HCEC 1CT (cell line): ENCODE measurements around the gene MRTO4.
"Not testable (repeated sequence)": the region's sequence is repeated elsewhere in the genome, so short reads cannot be mapped to it uniquely, and the experiment has no call there.

ENCODE experiments used
- DNase-seq: peaks from one replicate; pipeline ENCODE4 v3.0.0-alpha.2; 2017

MRTO4 gene

DNA sequence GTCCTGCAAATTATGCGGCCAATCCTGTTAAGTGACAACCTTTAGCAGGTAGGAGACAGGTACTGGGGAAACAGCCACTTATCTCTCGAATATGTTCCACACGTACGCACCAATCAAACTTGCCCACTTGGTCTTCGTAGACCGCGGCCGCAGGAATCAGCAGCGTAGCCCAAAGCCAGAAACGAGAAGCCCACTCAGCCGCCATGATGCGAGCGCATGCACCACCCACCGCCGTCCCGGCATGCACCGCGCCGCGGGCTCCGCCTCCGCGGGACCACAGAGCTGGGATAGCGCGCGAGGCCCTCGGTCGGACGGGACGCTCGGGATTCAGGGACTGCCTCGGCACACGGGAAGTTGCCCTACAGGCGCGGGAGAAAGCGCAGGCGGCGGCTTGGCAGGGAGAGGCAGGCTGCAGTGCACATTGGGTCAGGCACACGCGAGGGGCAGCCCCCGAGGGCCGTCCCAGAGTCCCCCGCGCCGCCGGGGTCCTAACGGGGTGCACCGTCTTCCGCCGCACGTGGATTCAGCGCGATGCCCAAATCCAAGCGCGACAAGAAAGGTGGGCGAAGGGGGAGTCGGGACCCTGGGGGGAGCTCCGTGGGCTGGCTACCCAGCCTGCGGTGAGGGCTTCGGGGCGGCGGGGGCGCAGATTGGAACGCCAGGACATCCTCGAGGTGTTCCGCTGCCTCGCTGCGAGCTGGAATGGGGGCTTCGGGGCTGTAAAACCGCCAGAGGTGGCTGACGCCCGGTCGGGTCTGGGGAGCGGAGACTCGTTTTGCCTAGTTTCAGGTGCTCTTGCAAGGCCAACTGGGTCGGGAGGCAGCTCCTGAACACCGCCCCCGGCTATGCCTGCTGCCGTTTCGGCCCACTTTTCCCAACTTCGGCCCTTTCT lies at the start of gene MRTO4, which contains the start of gene EMC1:
Gene MRTO4, plus strand, starts transcription at position 501 of the 892 bp plus-strand sequence. Its CDS starts 31 bp downstream, at position 532.
Gene EMC1, minus strand, starts transcription at position 220 of the 892 bp plus-strand sequence. Its CDS starts 15 bp downstream, at position 205.
- peak; percentile 78 for DNase-seq

DNA sequence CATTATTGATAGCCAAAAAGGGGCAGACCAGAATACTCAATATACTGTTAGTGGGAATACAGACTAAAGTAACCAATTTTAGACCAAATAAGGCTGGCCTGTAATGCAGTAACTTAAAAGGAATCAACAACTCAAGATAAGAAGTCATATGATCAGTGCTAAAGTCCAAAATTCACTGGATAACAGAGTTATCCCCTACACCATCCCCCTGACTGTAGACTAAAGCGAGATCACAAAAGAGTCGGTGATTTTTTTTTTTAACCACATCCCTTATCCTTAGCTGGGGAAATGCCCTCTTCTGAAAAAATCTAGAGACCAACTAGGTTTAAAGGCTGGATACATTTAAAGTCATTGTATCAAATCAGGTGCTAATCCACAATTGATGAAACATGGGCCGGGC lies 49.2 kb upstream of the MRTO4 start:
- no peak for DNase-seq

DNA sequence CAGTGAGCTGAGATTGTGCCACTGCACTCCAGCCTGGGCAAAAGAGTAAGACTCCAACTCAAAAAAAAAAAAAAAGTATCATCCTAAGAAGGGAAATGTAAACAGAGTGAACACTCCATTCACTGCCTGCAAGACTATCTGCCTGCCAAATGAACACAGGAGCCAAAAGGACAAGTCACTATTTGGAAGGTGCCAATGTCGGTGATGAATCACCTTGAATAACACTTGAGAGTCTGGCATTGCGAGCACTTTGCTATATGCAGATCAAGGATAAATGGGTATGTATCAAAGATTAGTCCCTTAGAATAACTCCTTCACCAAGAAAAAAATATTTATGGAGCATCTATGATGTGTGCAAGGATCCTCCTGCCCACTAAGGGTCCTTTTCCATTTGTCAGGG lies 48.2 kb upstream of the MRTO4 start:
- DNase-seq: peak; percentile 71

DNA sequence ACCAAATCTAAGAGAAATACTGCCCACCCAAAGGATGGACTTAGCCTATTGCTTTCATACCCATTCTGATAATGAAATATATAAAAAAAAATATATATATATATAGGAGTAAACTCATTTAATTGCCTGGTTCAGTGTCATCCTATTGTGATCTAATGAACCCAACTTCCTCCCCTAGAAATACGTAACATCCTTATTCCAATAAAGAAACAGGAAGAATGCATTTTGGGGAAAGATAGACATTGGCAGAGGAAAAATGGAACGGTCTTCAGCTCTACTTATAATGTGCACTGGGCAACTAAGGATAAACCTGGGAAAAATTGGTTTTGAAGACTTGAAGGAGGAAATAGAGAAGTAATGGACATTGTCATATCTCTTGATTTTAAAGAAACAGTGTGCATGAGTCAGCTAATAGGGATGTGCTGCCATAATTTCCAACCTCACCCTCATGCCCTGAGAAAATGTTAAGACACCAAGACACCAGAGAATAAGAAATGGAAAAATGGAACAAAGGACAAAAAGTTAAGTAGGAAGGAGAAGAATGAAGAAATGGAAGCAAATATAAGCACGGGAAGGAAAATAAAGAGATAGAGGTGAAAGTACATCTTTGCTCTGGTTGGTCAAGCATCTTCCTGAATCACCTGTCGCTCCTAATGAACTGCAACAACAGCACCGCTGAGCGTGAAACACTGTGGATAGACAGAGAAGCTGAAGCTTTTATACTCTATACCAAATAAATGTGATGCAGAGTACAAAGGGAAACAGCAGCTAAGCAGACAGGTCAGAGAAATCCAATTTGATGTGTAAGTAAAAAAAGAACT lies 46.9 kb upstream of the MRTO4 start:
- peak; percentile 26 for DNase-seq

DNA sequence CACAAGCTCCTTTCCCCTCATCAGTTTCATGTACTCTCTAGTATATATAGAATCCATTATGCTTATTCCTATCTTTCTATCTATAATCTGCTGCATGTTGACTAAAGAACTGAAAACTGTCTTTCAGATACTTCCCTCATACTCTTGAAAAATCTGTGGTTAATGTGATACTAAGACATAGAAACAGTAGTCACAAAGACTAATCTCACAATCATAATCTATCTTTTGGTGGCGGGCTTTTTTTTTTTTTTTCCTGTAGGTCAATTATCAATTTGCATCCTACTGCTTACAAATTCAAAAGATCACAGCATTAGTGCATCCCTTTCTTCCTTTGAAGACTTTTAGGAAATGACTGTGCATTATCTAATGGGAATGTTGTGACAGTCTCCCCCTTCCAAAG lies 46.2 kb upstream of the MRTO4 start:
- DNase-seq: no peak

DNA sequence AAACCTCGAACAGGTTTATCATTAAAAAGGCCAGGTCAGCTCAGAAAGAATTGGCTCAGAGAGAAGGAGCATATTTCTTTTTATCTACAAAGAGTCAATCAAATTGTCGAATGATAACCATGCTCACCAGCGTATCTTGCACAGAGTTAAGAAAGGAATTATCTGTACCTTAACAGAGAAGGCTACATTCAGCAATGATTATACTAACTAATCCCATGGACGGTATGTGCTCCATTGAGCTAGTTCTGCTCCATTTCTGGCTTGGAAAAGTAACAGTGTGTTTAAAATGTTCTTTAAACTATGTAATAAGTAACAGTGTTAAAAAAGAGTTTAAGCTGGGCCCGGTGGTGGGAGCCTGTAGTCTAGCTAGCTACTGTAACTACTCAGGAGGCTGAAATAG lies 45.8 kb upstream of the MRTO4 start:
- DNase-seq: no peak

DNA sequence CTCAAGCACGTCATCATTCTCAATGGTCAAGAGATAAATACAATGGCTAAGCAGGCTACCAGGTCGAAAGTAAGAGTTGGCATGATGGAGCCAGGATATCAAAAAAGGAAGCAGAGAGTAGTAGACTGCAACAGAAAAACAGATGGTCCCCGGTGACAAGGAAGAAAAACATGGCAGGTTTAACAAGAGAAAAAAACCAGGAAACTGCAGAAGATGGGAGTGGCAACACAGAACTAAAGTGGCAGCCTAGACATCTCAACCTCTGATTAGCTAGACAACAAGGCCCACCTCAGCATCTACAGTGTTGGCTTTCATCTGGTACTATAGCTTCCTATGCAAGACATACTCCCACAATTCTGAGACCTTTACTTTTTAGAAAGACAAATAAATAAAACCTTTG lies 44.7 kb upstream of the MRTO4 start:
- DNase-seq: no peak

DNA sequence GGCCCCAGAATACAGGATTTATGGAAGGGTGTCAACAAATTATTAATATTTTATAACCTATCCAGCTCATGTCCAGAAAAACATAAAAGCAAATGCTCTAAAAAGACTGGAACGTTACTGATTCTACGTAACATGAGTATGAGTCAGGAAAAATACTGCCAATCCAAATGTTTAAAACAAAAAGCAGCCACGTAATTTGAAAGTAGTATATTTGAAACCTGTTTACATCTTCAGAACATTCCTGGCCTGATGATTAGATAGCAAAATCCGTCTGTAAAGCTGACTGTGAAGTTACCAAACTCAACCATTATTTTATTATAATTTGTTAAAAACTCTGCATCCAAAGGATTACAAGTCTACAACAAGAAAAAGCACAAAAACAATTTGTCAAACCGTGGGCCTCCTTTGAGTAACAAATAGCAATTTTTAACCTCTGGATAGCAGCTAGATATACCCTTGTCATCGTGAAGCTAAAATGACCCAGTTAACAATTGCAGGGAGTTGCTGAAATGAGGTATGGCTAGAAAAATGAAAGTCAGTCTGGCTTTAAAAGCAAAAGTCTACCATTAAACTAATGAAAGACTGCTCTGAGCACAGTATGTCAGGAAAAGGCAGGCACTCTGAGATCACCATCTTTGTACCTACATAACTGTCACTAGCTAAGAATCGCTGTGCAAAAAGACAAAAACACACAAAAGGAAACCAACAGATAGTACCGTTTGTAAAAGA lies 42.7 kb upstream of the MRTO4 start:
- peak; percentile 79 for DNase-seq

DNA sequence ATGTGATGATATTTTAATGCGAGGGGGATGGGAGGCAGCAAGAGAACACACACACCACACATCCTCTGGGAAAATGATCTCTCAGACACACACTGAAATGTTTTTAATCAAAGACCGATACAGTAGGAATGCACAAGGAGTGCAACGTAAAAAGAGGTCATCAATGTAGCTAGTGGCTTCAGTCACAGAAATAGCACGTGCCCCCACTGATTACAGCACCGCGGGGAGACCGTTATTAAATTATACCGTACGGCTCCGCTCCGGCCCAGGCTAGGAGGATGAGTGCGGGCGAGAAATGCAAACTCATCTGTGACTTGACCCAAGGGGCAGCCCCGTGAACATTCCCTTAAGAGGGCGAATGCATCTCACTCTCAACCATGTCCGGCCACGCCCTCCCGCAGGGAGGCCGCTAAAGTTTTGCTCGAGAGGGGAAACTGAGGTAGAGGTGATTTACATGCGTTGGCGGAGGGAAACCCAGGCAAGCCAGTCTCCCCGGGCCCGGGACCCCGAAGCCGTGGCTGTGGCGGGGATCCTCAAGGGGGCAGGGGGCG lies 42.1 kb upstream of the MRTO4 start:
- peak; percentile 56 for DNase-seq

DNA sequence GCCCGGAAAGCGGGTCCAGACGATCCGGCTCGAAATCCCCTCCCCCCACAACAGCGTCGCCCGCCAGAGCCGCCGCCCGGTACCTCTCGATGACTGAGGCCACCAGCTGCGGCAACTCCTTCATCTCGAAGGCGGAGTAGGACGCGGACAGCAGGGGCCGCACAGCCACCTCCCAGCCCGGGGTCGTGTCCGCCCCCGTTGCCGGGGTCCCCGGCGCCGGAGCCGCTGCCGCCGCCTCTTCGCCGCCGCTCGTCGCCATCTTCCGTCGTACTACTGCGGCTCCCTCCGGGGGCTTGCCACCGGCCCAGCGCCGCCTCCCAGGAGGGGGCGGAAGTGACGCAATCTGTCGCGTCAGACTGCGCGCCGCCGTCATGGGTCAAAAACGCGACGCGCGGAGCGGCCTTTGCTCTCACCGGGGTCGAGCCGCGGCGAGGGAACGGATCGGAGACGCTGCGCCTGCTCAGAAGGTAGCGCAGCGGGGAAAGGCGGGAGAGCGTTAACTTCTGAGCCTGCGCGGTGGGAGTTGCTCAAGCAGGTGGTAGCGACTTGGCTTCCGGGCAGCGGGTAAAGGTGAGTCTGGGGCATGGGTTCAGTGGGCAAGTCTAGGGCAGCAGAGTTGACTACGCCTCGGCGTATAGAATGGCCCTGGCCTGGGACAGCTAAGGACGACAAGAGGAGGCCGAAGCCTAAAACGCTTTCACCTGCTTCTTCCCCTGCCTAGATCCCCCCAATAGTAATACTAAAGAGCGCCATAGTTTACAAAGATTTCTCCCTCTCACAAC lies 41.4 kb upstream of the MRTO4 start, which contains the start of gene UBR4:
Gene UBR4, minus strand, starts transcription at position 277 of the 782 bp plus-strand sequence. Its CDS starts 18 bp downstream, at position 259.
- DNase-seq: peak; percentile 92

DNA sequence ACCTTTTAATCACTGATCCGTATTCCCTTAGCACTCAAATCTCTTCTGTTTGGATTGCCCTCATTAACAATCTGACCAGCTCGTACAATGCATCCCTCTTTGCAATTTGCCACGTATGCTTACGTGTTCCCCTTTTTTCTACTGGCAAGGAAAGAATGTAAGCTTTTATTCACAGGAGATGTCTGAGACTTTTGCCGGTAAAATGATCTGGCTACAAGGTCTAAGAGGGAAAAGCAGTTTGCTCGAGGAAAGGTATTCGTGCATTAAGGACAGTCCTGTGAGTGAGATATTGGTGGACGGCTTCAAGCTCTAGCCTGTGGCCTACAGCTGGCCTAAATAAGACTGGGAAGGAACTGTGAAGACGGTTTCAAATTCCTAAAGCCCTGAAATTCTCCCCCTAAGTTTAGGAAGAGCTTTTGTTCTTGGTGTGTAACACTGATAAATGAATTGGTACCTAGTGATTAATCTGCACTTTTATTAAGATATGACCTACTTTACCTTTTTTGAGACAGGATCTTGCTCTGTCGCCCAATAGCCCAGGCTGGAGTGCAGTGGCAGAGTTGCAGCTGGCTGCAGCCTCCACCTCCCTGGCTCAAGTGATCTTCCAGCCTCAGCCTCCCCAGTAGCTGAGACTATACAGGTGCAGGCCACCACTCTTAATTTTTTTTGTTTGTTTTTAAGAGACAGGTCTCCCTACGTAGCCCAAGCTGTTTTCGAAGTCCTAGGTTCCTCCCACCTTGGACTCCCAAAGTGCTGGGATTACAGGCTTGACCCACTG lies 40.6 kb upstream of the MRTO4 start:
- peak; percentile 7 for DNase-seq

DNA sequence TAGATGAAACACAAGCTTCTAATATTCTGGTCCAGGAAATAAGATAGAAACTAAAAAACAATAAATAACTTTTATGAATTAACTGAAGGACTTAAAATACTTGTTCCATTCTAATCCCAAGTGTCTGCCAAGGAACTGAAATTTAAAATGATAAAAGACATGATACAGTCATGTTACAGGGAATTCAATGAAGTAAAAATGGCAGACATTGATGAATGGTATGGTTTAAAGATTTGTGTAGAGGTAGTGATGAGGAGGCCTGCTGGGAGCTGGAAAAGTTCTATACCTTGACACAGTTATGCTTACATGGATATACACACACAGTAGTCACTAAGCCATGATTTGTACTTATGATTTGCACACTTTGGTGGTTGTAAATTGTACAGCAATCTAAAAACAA lies 39.4 kb upstream of the MRTO4 start:
- no peak for DNase-seq

DNA sequence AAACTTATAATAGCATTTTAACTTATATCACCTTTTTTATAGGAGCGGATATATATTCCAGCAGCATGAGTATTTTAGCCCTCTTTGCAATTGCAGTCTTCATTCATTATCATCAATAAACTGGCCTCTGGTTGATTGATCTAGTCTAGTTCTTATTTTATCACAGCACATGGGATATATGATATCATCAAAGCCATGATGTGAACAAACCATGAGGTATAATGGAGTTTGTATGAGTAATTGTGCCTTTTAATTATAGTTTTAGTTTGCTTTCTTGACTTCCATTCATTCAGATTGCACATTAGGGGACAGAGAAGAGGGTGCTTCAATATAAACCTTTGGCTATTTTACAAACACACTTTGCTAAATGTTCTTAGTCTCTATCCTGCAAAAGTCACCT lies 38.0 kb upstream of the MRTO4 start:
- no peak for DNase-seq

DNA sequence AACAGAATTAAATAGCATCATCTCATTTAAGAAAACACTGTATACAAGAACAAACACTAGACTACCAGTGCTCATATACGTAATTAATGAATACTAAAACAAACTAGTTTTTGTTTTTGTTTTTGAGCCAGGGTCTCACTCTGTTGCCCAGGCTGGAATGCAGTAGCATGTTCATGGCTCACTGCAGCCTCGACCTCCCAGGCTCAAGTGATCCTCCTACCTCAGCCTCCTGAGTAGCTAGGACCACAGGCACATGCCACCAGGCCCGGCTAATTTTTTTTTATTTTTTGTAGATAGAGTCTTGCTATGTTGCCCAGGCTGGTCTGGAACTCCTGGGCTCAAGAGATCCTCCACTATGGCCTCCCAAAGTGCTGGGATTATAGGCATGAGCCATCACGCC lies 35.0 kb upstream of the MRTO4 start:
- DNase-seq: not testable (repeated sequence)

DNA sequence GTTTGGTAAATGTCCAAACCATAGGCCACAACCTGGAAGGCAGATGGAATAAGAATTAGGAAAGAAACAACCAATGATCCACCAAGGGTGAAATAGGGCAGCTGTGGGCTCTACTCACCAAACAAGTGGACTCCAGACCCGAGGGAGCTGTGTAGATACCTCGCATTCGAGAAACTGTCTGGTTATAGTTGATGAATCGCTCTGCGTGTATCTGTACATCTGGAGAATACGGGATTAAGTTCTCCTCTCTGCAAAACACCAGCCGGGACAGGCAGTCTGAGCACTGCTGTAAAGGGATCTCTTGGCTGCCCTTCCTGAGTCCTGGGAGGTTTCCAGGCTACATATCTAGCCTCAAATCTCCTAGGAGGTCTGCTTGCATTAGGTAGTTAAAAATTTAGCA lies 32.2 kb upstream of the MRTO4 start:
- DNase-seq: no peak

DNA sequence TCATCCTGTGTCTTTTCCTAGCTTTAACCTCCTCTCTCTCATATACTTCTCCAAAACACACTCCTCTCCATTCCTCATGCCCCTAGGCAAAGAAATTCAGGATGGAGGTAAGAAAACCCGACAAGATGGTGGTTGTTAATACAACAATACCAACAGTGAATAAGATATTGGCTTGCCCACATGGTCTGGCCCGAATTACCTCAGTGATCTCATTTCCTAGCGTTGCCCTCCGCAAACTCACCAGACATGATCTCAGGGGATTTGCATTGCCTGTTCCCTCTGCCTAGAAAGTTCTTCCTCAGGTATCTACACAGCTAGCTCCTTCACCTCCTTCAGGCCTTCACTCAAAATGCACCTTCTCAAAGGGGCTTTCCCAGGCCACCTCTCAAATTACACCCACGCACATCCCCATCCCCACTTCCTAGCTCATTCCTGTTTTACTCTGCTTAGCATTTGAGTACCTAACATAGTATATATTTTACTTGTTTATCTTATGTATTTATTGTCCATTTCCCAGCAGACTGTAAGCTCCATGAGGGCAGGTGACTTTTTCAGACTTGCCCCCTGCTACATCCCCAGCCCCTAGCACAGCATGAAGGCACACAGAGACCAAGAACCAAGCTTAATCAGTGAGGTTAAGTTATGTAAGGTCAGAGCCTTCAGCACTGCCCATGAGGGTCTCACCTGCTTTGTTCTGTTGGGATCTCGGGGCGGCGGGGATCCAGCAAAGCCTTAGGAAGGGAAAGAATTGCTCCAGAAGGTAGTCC lies 31.3 kb upstream of the MRTO4 start:
- no peak for DNase-seq

DNA sequence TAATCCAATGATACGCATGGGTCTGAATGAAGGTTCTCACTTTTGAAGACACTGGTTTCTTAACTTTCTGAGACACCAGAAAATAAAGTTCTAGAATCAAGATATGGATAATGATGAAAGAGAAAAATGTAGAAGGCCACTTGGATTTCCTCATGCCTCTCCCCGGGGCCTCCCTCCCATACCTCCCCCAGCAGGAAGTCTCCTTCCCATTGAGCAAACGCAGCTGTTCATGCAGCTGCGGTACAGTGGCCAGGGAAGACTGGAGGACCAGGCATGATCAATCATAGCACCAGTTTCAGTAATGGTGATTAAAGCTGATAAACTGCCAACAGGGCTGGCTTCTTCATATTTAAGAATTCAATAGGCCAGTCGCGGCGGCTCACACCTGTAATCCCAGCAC lies 30.6 kb upstream of the MRTO4 start:
- DNase-seq: peak; percentile 39

DNA sequence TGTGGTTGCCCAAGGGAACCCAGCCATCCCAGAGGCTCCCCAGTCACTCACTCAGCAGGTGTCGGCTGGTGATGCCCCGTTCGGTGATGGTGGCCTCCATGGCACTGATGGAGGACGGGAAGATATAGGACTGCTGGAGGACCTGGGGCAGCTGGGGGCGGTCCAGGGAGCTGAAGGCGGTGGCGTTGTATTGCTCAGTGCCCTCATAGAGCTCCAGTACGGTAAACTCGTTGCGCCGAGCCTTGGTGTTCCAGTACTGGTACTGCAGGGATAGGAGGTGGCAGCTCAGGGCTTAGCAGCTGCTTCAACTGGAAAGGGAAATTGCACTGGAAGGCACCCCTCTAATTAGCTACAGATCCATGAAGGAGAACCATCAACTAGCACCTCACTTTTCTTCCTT lies 29.0 kb upstream of the MRTO4 start:
- DNase-seq: no peak

DNA sequence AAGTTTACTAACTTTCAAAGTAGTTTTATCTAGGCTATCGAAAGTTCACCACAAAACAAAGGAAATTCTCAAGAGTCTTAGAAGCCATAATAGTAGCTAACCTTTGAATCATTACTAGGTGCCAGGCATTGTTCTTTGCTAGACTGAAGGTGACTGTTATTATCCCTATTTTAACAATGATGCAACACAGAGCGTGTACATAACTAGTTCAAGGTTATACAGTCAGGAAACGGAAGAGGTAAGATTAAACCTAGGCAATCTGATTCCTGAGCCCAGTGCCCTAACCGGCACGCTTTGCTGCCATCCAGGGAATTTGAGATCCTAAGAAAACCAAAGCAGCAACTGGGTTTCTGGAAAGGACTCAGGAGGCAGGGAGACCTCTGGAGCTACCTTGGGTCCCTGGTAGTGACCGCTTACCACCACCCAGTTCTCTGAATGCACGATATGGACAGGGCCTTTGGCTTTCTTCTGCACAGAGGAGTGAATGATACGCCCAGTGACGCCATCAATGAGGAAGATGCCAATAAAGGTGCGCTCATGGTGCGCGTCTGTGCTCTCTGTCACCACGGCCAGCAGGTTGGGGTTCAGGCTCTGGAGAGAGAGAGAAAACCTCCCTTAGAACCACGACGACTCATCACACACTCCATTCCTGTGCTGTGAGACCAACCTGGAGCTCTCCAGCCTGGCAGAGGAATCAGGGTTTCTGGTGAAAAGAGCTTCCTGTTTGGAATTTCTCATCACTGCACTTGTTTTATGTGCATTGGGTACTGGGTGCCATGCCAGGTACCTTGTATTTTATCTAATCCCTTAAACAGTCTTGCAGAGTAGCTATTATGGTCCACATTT lies 28.4 kb upstream of the MRTO4 start:
- DNase-seq: peak; percentile 10
